ENCODE results near the gene VSTM2L.

VSTM2L gene

GRCh38 chr20:37922016-37922415 lies 19.1 kb downstream of the VSTM2L start:
- Histone ChIP-seq H3K4me3 (ENCODE audit: low read depth, low read length, poor library complexity, severe bottlenecking) (no peak overlapping the region), H3K4me2 (ENCODE audit: low read length) (no peak overlapping the region), H3K79me2 (ENCODE audit: insufficient read depth, low read length) (no peaks in the 10 kb centered on the region)

DNA sequence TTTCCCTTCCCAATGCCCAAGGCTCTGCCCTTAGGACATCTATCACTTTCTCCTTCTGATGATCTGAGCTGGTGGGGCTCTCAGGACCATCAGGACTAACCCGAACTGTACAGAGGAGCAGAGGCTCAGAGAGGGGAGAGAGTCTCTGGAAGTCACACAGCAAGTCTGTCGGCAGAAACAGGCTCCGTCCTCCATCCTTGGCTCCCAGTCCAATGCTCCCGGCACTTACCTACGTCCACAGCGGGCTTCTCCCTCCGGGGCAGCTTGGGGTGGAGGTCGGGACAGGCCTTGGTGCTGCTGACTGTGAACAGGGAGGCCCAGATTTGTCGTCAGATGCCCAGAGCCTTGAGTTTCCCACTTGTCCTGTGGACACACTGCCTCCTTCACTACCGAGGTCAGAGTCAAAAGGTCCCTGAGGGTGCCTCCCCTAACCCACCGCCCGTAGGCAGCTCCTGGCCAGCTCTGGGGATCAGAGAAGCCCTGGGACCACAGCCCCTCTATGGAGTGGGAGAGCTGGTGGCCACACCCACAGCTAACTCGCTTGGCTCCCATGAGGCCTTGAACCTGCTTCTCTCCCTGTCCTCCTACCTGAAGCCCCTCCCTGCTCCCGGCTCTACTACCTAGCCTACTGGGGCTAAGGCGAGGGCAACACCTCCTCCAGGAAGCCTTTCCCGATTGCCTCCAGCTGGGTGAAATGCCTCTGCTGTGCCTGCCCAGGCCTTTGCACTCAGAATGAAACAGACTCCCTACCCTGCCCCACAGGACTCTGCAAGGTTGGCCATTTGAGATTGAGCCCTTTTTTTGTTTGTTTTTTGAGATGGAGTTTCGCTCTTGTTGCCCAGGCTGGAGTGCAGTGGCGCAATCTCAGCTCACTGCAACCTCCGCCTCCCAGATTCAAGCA lies 22.6 kb downstream of the VSTM2L start:
- H3K9me3 ChIP-seq (ENCODE audit: low read length), result no peaks in the 10 kb centered on the region
- no peaks in the 10 kb centered on the region for H3K9me2 ChIP-seq (ENCODE audit: low read depth, low read length)
- H4K20me1 ChIP-seq (ENCODE audit: insufficient read depth, low read length), result no peaks in the 10 kb centered on the region
- no peaks in the 10 kb centered on the region for H3K4me1 ChIP-seq (ENCODE audit: insufficient read depth, low read length, severe bottlenecking)
- TF ChIP-seq, protein P1, sequence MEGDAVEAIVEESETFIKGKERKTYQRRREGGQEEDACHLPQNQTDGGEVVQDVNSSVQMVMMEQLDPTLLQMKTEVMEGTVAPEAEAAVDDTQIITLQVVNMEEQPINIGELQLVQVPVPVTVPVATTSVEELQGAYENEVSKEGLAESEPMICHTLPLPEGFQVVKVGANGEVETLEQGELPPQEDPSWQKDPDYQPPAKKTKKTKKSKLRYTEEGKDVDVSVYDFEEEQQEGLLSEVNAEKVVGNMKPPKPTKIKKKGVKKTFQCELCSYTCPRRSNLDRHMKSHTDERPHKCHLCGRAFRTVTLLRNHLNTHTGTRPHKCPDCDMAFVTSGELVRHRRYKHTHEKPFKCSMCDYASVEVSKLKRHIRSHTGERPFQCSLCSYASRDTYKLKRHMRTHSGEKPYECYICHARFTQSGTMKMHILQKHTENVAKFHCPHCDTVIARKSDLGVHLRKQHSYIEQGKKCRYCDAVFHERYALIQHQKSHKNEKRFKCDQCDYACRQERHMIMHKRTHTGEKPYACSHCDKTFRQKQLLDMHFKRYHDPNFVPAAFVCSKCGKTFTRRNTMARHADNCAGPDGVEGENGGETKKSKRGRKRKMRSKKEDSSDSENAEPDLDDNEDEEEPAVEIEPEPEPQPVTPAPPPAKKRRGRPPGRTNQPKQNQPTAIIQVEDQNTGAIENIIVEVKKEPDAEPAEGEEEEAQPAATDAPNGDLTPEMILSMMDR (IDR thresholded peaks at IDR 0.05; ENCODE audit: low read length), result no peak
- no peak for TF ChIP-seq EZH2 (IDR thresholded peaks at IDR 0.05; ENCODE audit: borderline replicate concordance, low read length)
- no peak overlapping the region for H3K27ac ChIP-seq (ENCODE audit: low read depth, low read length, poor library complexity, severe bottlenecking)
- no peaks in the 10 kb centered on the region for H3K36me3 ChIP-seq (ENCODE audit: insufficient read depth, low read length)
- H3K79me2 ChIP-seq (ENCODE audit: insufficient read depth, low read length), result no peaks in the 10 kb centered on the region
- H3K27me3 ChIP-seq (ENCODE audit: insufficient read depth, low read length), result no peaks in the 10 kb centered on the region
- H3F3A ChIP-seq (ENCODE audit: insufficient read depth, low read length), result no peaks in the 10 kb centered on the region
- no peak overlapping the region for H3K9ac ChIP-seq (ENCODE audit: low read length)
- H3K4me3 ChIP-seq (ENCODE audit: low read depth, low read length, poor library complexity, severe bottlenecking), result no peak overlapping the region
- no peak overlapping the region for H2AFZ ChIP-seq (ENCODE audit: low read length)
- H3K4me2 ChIP-seq (ENCODE audit: low read length), result no peak overlapping the region

More at GRCh38 chr20:37922016-37922415, 19.1 kb downstream of the VSTM2L start:
- H3K36me3 ChIP-seq (ENCODE audit: insufficient read depth, low read length), result no peaks in the 10 kb centered on the region
- TF ChIP-seq, protein P1 (IDR thresholded peaks at IDR 0.05; ENCODE audit: low read length), result no peak
- TF ChIP-seq EZH2 (IDR thresholded peaks at IDR 0.05; ENCODE audit: borderline replicate concordance, low read length), result no peak
- H4K20me1 ChIP-seq (ENCODE audit: insufficient read depth, low read length), result no peaks in the 10 kb centered on the region
- no peaks in the 10 kb centered on the region for H3K9me2 ChIP-seq (ENCODE audit: low read depth, low read length)
- no peaks in the 10 kb centered on the region for H3F3A ChIP-seq (ENCODE audit: insufficient read depth, low read length)
- no peak overlapping the region for H3K9ac ChIP-seq (ENCODE audit: low read length)
- H3K27me3 ChIP-seq (ENCODE audit: insufficient read depth, low read length), result no peaks in the 10 kb centered on the region
- no peak overlapping the region for H2AFZ ChIP-seq (ENCODE audit: low read length)
- H3K9me3 ChIP-seq (ENCODE audit: low read length), result no peaks in the 10 kb centered on the region
- no peak overlapping the region for H3K27ac ChIP-seq (ENCODE audit: low read depth, low read length, poor library complexity, severe bottlenecking)
- H3K4me1 ChIP-seq (ENCODE audit: insufficient read depth, low read length, severe bottlenecking), result no peaks in the 10 kb centered on the region

DNA sequence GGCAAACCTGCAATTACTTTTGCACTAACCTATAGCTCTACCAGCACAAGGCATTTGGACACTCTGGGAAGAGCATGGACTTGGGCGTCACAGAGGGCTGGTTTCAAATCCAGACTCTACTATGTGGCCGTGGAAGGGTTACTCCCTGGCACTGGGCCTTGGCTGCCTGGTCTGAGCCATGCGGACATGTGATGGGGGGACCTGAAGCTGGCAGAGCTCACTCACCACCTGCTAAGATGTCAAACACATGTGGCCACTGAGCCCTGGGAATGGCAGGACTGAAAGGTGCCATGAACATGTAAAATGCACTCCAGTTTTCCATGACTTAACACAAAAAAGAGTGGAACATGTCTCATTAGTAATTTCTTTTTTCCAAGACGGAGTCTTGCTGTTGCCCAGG lies 23.7 kb downstream of the VSTM2L start:
- Histone ChIP-seq H3K9me3 (ENCODE audit: low read length) (no peaks in the 10 kb centered on the region), H4K20me1 (ENCODE audit: insufficient read depth, low read length) (no peaks in the 10 kb centered on the region), H3K27me3 (ENCODE audit: insufficient read depth, low read length) (no peaks in the 10 kb centered on the region), H3K9me2 (ENCODE audit: low read depth, low read length) (no peaks in the 10 kb centered on the region), H3K4me3 (ENCODE audit: low read depth, low read length, poor library complexity, severe bottlenecking) (no peak overlapping the region), H3K9ac (ENCODE audit: low read length) (no peak overlapping the region), H2AFZ (ENCODE audit: low read length) (no peak overlapping the region), H3K4me1 (ENCODE audit: insufficient read depth, low read length, severe bottlenecking) (no peaks in the 10 kb centered on the region), H3K36me3 (ENCODE audit: insufficient read depth, low read length) (no peaks in the 10 kb centered on the region), H3K79me2 (ENCODE audit: insufficient read depth, low read length) (no peaks in the 10 kb centered on the region), H3K27ac (ENCODE audit: low read depth, low read length, poor library complexity, severe bottlenecking) (no peak overlapping the region), H3K4me2 (ENCODE audit: low read length) (no peak overlapping the region), H3F3A (ENCODE audit: insufficient read depth, low read length) (no peaks in the 10 kb centered on the region)
- TF ChIP-seq, protein P1 (IDR thresholded peaks at IDR 0.05; ENCODE audit: low read length), result no peak

Measured in OCI-LY1 (cell line).